Measurements from ENCODE around the gene AIG1.
"Not testable (repeated sequence)": the region's sequence is repeated elsewhere in the genome, so short reads cannot be mapped to it uniquely, and the experiment has no call there.

Gene AIG1

GRCh38 chr6:143276436-143276835, 215.7 kb downstream of the AIG1 start:
- DNase-seq (ENCODE audit: low spot score): no peak

- DNase-seq (ENCODE audit: low spot score): no peak
These were observed 218.7 kb downstream of the AIG1 start for GRCh38 chr6:143279385-143279784.

GRCh38 chr6:143283887-143284645, 223.4 kb downstream of the AIG1 start:
- DNase-seq (ENCODE audit: low spot score): no peak

- no peak for DNase-seq (ENCODE audit: low spot score)
These were observed 225.6 kb downstream of the AIG1 start for GRCh38 chr6:143286251-143286795.

- DNase-seq (ENCODE audit: low spot score): no peak
These were observed 228.2 kb downstream of the AIG1 start for GRCh38 chr6:143288923-143289322.

- DNase-seq (ENCODE audit: low spot score): no peak
These were observed 229.5 kb downstream of the AIG1 start for GRCh38 chr6:143290206-143290605.

- DNase-seq (ENCODE audit: low spot score): no peak
These were observed 232.8 kb downstream of the AIG1 start for GRCh38 chr6:143293523-143293922.

GRCh38 chr6:143294265-143294860, 233.7 kb downstream of the AIG1 start:
- DNase-seq (ENCODE audit: low spot score): no peak

- DNase-seq (ENCODE audit: low spot score): no peak
These were observed 235.2 kb downstream of the AIG1 start for GRCh38 chr6:143295932-143296331.

GRCh38 chr6:143298071-143298470, 237.4 kb downstream of the AIG1 start:
- DNase-seq (ENCODE audit: low spot score): no peak

- DNase-seq (ENCODE audit: low spot score): no peak
These were observed 238.8 kb downstream of the AIG1 start for GRCh38 chr6:143299253-143300166.

- no peak for DNase-seq (ENCODE audit: low spot score)
These were observed 240.5 kb downstream of the AIG1 start for GRCh38 chr6:143301188-143301587.

- DNase-seq (ENCODE audit: low spot score): not testable (repeated sequence)
These were observed 247.1 kb downstream of the AIG1 start for GRCh38 chr6:143307760-143308159.

- DNase-seq (ENCODE audit: low spot score): no peak
These were observed 252.5 kb downstream of the AIG1 start for GRCh38 chr6:143313163-143313562.

- DNase-seq (ENCODE audit: low spot score): no peak
These were observed 260.9 kb downstream of the AIG1 start for GRCh38 chr6:143321491-143322086.

- no peak for DNase-seq (ENCODE audit: low spot score)
These were observed 261.7 kb downstream of the AIG1 start for GRCh38 chr6:143322386-143322785.

- DNase-seq (ENCODE audit: low spot score): no peak
These were observed 263.2 kb downstream of the AIG1 start for GRCh38 chr6:143323729-143324470.

GRCh38 chr6:143325379-143326140, 264.9 kb downstream of the AIG1 start:
- DNase-seq (ENCODE audit: low spot score): no peak

- no peak for DNase-seq (ENCODE audit: low spot score)
These were observed 268.2 kb downstream of the AIG1 start for GRCh38 chr6:143328876-143329275.

- DNase-seq (ENCODE audit: low spot score): no peak
These were observed 268.6 kb downstream of the AIG1 start for GRCh38 chr6:143329323-143329722.

- DNase-seq (ENCODE audit: low spot score): no peak
These were observed 270.7 kb downstream of the AIG1 start for GRCh38 chr6:143331362-143331761.
